NCI-H345 (cell line): ENCODE results near the gene SYTL2.

Source experiments
- DNase-seq: peaks from one replicate; lab custom pipeline; 2025; lab: John Stamatoyannopoulos, UW

The SYTL2 gene

DNA sequence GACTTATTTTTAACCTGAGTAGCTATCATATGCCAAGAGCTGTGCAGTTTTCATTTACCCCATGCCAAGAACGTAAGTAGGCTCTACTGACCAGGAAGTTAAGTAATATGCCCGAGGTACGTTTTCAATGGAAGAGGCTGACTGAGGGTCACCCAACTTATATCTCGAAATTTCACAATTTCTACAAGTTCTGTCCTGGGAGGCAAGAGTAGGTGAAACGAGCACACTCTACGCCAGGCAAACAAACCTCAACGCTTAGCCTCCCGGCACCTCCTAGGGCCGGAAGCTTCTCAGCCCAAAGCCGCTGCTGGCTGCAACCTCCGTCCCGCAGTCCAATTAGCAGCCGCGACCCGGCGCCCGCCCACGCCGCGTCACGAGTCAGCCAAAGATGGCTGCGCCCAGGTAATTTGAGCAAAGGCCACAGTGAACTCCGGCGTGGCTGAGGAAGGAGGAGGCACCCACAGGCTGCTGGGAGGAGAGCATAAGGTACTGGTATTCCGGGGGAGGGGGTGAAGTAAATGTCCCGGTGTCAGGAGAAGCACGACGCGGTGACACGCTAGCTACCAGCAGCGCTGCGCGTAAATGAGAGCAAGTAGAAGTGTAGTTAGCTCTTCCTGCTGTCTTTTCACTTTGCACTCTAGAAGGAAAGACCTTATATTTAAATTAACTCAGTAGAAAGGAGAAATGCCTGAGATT lies 163.2 kb downstream of the SYTL2 start, which contains the start of gene TMEM126A:
Gene TMEM126A (plus strand): TSS at position 364 of the 696 bp plus-strand sequence. CDS start 2,289 bp downstream, outside the sequence.
- DNase-seq, result peak; percentile 90

DNA sequence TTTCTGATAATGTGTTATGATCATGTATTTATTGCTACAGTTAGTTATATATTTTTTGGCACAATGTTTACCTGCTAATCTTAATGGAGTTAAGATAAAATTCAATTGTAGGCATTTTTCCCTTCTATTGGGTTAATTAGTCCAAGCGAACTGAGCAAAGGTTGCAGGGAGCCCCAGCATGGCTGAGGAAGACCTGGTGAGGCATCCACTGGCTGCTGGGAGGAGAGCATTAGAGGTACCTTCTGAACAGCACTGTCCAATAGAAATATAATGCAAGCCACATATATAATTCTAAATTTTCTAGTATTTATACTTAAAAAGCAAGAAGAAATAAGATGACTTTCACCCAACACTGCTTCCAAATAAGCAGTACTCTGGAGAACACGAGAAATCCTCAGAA lies 163.9 kb downstream of the SYTL2 start:
- no peak for DNase-seq
